MM.1S (cell line): ENCODE results near the gene EDAR.

ENCODE experiments used
- DNase-seq: peaks from one replicate; pipeline ENCODE4 v3.0.0-alpha.2; 2015
- H2AFZ ChIP-seq: fragments of 300-600 bp; sonication (generic); 2 replicates; pipeline ENCODE4 v1.6.0; 2016; ENCODE audit warnings: antibody characterized with exemption, low read length
- H3F3A ChIP-seq: fragments of 300-600 bp; sonication (generic); 2 replicates; pipeline ENCODE4 v1.6.1; 2016; ENCODE audit warnings: mild to moderate bottlenecking, antibody characterized with exemption, low read length, moderate library complexity, mixed read lengths; ENCODE audit not compliant: insufficient read depth
- H3K27ac ChIP-seq: fragments of 300-600 bp; sonication (generic); 2 replicates; pipeline ENCODE4 v1.5.1; 2016; ENCODE audit warnings: mild to moderate bottlenecking, low read length
- H3K27me3 ChIP-seq: fragments of 300-600 bp; sonication (generic); replicated peaks from 2 replicates; pipeline ENCODE4 v1.6.0; 2016; ENCODE audit warnings: low read length; ENCODE audit not compliant: insufficient read depth
- H3K36me3 ChIP-seq: fragments of 300-600 bp; sonication (generic); replicated peaks from 2 replicates; pipeline ENCODE4 v1.6.1; 2016; ENCODE audit warnings: mild to moderate bottlenecking, low read length, mixed read lengths; ENCODE audit not compliant: insufficient read depth
- H3K4me1 ChIP-seq: fragments of 300-600 bp; sonication (generic); 2 replicates; pipeline ENCODE4 v1.6.1; 2016; ENCODE audit warnings: low read length, mixed read lengths
- H3K4me2 ChIP-seq: fragments of 300-600 bp; sonication (generic); 2 replicates; pipeline ENCODE4 v1.6.0; 2016; ENCODE audit warnings: low read depth, low read length
- H3K4me3 ChIP-seq: fragments of 300-600 bp; sonication (generic); 2 replicates; pipeline ENCODE4 v1.5.1; 2016; ENCODE audit warnings: low read length, mixed read lengths
- H3K79me2 ChIP-seq: fragments of 300-600 bp; sonication (generic); 2 replicates; pipeline ENCODE4 v1.6.1; 2016; ENCODE audit warnings: mixed run types, low read length, mixed read lengths
- H3K9ac ChIP-seq: fragments of 300-600 bp; sonication (generic); 2 replicates; pipeline ENCODE4 v1.6.1; 2016; ENCODE audit warnings: low read length, mixed read lengths
- H3K9me2 ChIP-seq: fragments of 300-600 bp; sonication (generic); replicated peaks from 2 replicates; pipeline ENCODE4 v1.6.1; 2016; ENCODE audit warnings: mild to moderate bottlenecking, low read length, mixed read lengths; ENCODE audit not compliant: insufficient read depth
- H3K9me3 ChIP-seq: fragments of 300-600 bp; sonication (generic); replicated peaks from 2 replicates; pipeline ENCODE4 v1.6.1; 2016; ENCODE audit warnings: mild to moderate bottlenecking, low read length, mixed read lengths; ENCODE audit not compliant: insufficient read depth
- H4K20me1 ChIP-seq: fragments of 300-600 bp; sonication (generic); 2 replicates; pipeline ENCODE4 v1.6.1; 2016; ENCODE audit warnings: mild to moderate bottlenecking, low read length, moderate library complexity, mixed read lengths; ENCODE audit not compliant: insufficient read depth
- CTCF ChIP-seq: fragments of 300-600 bp; sonication (generic); IDR thresholded peaks from 2 replicates; pipeline ENCODE4 v1.5.1; 2016; ENCODE audit warnings: antibody characterized with exemption, low read length, mixed read lengths
- EZH2 ChIP-seq: fragments of 300-600 bp; sonication (generic); optimal IDR thresholded peaks from 2 replicates; pipeline ENCODE3; 2017; ENCODE audit warnings: low read depth, mild to moderate bottlenecking, antibody characterized with exemption, low read length, mixed read lengths
- EZH2phosphoT487 ChIP-seq: fragments of 300-600 bp; sonication (generic); IDR thresholded peaks from 2 replicates; pipeline ENCODE4 v1.6.1; 2018; ENCODE audit warnings: antibody characterized with exemption, low read length

Gene EDAR

GRCh38 chr2:108986916-108987510 is 2.0 kb downstream of the EDAR start:
- DNase-seq: no peak
- Histone ChIP-seq H2AFZ (no peak overlapping the region), H3K79me2 (no peaks in the 10 kb centered on the region), H3K4me1 (no peaks in the 10 kb centered on the region), H3K27ac (no peak overlapping the region), H3K9me3 (no peaks in the 10 kb centered on the region), H3K9ac (no peak overlapping the region), H3K4me2 (no peak overlapping the region), H3K9me2 (no peaks in the 10 kb centered on the region), H3K36me3 (no peaks in the 10 kb centered on the region), H3K4me3 (no peak overlapping the region), H3K27me3 (no peaks in the 10 kb centered on the region), H3F3A (no peaks in the 10 kb centered on the region), H4K20me1 (no peaks in the 10 kb centered on the region)
- TF ChIP-seq EZH2 (no peak), EZH2phosphoT487 (no peak), CTCF (no peak)

- no peak for DNase-seq
- H3K4me2 ChIP-seq: no peak overlapping the region
- H3K4me3 ChIP-seq: no peak overlapping the region
- no peak overlapping the region for H3K9ac ChIP-seq
- H3K79me2 ChIP-seq: no peaks in the 10 kb centered on the region
- no peak overlapping the region for H2AFZ ChIP-seq
- no peaks in the 10 kb centered on the region for H3K36me3 ChIP-seq
- no peaks in the 10 kb centered on the region for H3K27me3 ChIP-seq
- no peak overlapping the region for H3K27ac ChIP-seq
- H3F3A ChIP-seq: no peaks in the 10 kb centered on the region
- no peaks in the 10 kb centered on the region for H4K20me1 ChIP-seq
- no peaks in the 10 kb centered on the region for H3K4me1 ChIP-seq
- no peak for TF ChIP-seq EZH2
- TF ChIP-seq EZH2phosphoT487: no peak
- TF ChIP-seq CTCF: no peak
- H3K9me2 ChIP-seq: no peaks in the 10 kb centered on the region
- no peaks in the 10 kb centered on the region for H3K9me3 ChIP-seq
These were observed 5.4 kb downstream of the EDAR start for GRCh38 chr2:108983610-108984009.

GRCh38 chr2:108983061-108983460 is 6.0 kb downstream of the EDAR start:
- no peak overlapping the region for H3K27ac ChIP-seq
- H3K9me3 ChIP-seq: no peaks in the 10 kb centered on the region
- no peaks in the 10 kb centered on the region for H3K9me2 ChIP-seq
- no peaks in the 10 kb centered on the region for H3K79me2 ChIP-seq
- H3K4me1 ChIP-seq: no peaks in the 10 kb centered on the region
- no peaks in the 10 kb centered on the region for H3F3A ChIP-seq
- TF ChIP-seq EZH2: no peak
- TF ChIP-seq EZH2phosphoT487: no peak
- H3K27me3 ChIP-seq: no peaks in the 10 kb centered on the region
- H2AFZ ChIP-seq: no peak overlapping the region
- no peak overlapping the region for H3K9ac ChIP-seq
- H3K4me3 ChIP-seq: no peak overlapping the region
- no peaks in the 10 kb centered on the region for H3K36me3 ChIP-seq
- H4K20me1 ChIP-seq: no peaks in the 10 kb centered on the region
- H3K4me2 ChIP-seq: no peak overlapping the region
- DNase-seq: no peak

- no peaks in the 10 kb centered on the region for H3K79me2 ChIP-seq
- no peak for TF ChIP-seq EZH2phosphoT487
- no peak for TF ChIP-seq EZH2
- TF ChIP-seq CTCF: no peak
- no peaks in the 10 kb centered on the region for H3K4me1 ChIP-seq
- no peaks in the 10 kb centered on the region for H4K20me1 ChIP-seq
- no peaks in the 10 kb centered on the region for H3F3A ChIP-seq
- no peaks in the 10 kb centered on the region for H3K9me2 ChIP-seq
- no peaks in the 10 kb centered on the region for H3K9me3 ChIP-seq
- H3K27ac ChIP-seq: no peak overlapping the region
- no peaks in the 10 kb centered on the region for H3K36me3 ChIP-seq
- H2AFZ ChIP-seq: no peak overlapping the region
- H3K9ac ChIP-seq: no peak overlapping the region
- no peak for DNase-seq
- H3K27me3 ChIP-seq: no peaks in the 10 kb centered on the region
- H3K4me3 ChIP-seq: no peak overlapping the region
- H3K4me2 ChIP-seq: no peak overlapping the region
These were observed 6.8 kb downstream of the EDAR start for GRCh38 chr2:108982259-108982679.
